Measurements from ENCODE around the gene BCL11A.

GRCh38 chr2:60488291-60488690 is 65.2 kb downstream of the BCL11A start:
- TF ChIP-seq, protein P1, sequence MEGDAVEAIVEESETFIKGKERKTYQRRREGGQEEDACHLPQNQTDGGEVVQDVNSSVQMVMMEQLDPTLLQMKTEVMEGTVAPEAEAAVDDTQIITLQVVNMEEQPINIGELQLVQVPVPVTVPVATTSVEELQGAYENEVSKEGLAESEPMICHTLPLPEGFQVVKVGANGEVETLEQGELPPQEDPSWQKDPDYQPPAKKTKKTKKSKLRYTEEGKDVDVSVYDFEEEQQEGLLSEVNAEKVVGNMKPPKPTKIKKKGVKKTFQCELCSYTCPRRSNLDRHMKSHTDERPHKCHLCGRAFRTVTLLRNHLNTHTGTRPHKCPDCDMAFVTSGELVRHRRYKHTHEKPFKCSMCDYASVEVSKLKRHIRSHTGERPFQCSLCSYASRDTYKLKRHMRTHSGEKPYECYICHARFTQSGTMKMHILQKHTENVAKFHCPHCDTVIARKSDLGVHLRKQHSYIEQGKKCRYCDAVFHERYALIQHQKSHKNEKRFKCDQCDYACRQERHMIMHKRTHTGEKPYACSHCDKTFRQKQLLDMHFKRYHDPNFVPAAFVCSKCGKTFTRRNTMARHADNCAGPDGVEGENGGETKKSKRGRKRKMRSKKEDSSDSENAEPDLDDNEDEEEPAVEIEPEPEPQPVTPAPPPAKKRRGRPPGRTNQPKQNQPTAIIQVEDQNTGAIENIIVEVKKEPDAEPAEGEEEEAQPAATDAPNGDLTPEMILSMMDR (IDR thresholded peaks at IDR 0.05) = no peak
- no peak for TF ChIP-seq POLR2A (IDR thresholded peaks at IDR 0.05)
